OCI-M1 (cell line): ENCODE results near the gene CFDP1.

ENCODE experiments used
- DNase-seq: peaks from one replicate; lab custom pipeline; 2025; lab: John Stamatoyannopoulos, UW

Gene CFDP1

DNA sequence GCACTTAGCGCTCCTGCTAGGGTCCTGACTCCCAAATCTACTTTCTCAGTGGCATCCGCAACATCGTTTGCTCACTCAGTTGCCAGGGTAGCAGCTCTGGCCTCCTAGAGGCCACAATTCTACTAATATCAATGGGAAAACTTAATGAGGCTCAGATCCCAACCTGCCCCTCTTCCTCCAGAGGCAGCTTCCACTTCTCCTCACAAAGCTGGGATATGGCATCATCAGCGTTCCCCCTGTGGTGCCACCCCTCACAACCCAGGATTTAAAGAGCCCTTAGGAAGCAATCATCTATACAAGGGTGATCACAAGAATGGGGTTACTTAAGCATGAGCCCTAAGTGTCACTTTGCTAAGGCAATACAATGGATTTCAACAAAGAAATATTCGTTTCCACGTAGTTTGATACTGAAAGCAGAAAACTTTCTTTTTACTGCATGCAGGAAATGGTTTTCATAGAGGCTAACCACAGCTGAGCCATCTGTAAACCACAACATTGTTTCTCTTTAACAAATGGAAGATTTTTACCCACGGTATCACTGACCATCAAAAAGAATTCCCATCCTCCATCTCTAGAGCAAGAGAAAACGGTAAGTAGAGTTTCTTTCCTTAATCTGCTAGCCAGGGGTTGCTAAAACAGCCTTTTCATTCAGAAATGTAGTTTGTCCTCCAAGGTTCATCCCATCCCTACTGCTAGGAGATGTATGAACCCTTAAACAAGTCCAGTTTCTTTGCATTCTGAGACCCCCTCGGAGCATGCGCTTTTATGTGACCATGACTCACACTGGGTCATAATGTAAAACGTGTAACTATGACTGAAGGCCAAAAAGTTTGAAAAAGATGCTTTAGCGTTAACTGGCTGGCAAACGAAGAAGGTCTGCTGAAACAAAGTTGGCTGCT, 113.5 kb downstream of the CFDP1 start:
- peak; percentile 68 for DNase-seq

DNA sequence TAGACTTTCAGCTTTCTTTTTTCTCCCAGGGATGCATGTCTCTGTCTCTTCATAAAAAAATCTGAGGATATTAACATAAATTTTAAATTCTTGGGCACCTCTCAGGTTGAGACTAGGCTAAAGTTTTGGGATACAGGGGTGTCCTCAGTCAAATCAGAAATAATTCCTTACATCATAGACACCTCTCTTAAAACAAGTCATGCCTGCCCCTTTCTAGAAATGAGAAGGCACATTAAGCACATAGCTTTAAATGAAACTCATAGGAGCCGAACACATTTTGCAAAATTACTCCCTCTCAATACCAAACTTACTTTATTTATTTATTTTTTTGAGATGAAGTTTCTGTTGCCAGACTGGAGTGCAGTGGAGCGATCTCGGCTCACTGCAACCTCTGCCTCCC, 114.6 kb downstream of the CFDP1 start:
- DNase-seq = no peak

- no peak for DNase-seq
Measured at GRCh38 chr16:75317532-75317931, 115.8 kb downstream of the CFDP1 start.

- DNase-seq = peak; percentile 76
Measured at GRCh38 chr16:75317101-75317522, 116.2 kb downstream of the CFDP1 start.

DNA sequence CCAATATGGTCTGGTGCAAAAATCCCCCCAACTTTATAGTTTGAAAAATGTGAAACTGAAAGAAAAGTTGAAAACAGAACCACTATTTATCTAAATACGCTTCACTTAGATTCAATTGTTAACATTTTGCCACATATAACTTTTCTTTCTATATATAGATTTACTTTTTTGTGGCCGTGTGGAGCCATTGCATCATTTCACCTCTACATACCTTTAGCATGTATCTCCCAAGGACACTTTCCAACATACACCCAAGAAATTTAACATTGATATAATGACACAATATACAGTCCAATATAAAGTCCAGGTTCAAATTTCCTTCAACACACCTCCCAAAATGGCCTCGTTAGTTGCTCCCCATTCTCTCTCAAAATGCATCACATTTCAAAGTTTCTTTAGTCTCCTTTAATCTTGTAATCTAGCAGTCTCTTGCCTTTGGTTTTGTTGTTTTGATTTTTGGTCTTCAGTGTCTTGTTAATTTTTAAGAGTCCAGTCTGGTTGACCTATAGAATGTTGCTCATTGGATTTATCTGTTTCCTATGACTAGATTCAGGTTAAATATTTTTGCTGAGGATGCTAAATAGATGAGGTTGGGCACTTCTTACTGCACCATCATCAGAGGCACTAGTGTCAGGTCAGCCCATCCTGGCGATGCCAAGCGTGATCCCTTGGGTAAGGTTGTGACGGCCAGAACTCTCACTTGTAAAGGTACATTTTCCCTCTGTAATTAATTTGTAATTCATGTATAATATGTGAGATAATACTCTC, 117.6 kb downstream of the CFDP1 start:
- DNase-seq = no peak

DNA sequence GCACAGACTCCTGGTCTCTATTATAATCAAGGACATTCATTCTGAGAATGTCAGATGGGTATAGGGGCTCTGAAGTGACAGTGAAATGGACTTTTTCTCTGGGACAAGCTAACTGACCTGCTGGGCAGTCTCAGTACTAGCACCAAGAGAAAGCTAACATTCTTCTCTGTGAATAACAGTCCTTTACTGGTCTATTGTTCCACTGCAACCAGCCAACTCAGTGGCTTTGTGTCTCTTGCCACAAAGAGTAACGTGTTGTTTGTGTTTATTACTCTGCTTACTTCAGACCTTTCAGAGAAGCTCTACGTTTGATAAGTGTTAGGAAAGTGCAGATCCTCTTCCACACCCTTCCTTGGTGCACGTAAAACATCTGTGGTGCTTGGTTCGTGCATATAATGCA, 120.4 kb downstream of the CFDP1 start:
- no peak for DNase-seq

- DNase-seq = no peak
Measured at GRCh38 chr16:75311383-75311938, 121.8 kb downstream of the CFDP1 start.

DNA sequence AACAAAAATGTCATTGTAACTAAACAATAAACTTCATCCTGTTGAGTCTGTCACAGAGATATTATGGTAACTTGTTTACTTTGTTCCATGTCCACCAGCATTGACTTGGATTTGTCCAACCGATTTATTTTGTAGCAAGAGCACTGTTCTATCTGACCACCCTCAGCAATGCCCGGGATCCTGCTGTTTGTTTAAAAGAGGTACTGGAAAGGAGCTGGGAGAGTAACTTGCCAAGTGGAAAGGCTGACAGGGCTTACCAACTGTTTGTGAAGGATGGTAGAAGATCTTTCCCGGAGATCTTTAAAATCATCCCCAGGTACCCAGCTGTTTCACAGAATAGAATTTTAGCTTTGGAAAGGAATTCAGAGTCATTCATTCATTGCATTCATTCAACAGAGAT, 122.8 kb downstream of the CFDP1 start:
- DNase-seq = no peak

- DNase-seq = no peak
Measured at GRCh38 chr16:75309899-75310430, 123.3 kb downstream of the CFDP1 start.

DNA sequence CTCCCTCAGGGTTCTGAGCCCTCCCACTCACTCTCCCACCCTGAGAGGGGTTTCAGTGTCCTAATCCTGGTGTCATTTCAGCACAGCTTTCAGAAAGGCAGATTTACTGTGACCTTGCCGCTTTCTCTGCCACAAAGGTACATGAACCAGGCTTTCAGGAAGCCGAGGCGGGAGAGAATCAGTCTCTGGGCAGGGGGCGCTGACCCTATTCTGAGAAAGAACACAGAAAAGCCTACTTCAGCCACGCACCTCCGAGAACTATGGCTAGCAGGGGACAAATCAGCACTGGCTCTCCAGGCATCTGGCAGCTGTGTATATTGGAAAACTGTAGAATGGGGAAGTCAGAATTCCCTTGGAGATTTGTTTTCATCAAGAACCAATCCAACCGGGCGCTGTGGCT, 124.1 kb downstream of the CFDP1 start:
- DNase-seq = no peak

DNA sequence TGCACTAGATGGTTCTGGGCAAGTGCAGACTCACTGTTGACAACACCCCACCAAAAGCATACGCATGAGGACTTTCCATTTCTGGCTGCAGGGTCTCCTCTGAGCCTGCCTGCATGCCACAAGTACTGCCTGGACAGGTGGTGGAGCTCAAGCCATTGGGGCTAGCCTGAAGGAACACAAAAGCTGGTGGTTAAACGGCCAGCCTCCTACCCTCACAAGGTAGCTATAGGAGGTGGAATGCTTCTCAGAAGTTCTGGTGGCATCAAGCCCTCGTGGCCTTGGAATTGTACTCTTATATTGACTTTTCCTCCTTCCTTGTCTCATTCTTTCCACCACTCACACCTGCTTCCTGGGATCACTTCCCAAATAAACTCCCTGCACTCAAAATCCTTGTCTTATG, 125.3 kb downstream of the CFDP1 start:
- peak; percentile 34 for DNase-seq

GRCh38 chr16:75307506-75307905, 125.8 kb downstream of the CFDP1 start:
- DNase-seq = no peak

DNA sequence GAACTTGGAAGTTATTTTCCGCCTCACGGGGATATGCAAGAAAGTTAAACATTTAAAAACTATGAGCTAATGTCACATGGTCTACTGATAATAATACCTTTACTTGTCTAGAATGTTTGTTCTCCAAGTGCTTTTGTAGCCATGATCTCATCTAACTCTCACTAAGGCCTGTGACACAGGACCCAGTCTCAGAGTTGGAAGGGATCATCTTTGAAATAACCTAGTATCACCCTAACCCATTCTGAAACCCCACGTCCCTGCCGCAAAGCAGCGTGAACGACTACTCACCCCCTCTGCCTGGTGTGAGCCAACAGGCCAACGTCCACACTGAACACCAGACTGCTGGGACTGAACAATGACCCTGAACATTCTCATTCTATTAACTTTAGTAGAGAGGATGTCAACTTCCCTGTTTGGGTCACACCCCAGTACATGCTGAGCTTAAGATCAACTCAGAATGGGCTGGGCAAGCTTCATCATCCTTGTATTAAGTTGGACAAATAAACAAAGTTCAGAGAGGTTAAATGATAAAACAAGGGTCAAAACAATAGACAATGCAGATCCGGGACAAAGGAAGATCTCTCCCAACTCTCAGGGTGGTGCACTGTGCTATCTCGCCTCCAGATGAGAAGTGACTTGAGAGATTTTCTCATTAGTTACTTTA, 127.1 kb downstream of the CFDP1 start:
- peak; percentile 58 for DNase-seq

- peak; percentile 94 for DNase-seq
Measured at GRCh38 chr16:75305364-75306098, 127.8 kb downstream of the CFDP1 start.

GRCh38 chr16:75304521-75305363, 128.6 kb downstream of the CFDP1 start:
- peak; percentile 97 for DNase-seq

DNA sequence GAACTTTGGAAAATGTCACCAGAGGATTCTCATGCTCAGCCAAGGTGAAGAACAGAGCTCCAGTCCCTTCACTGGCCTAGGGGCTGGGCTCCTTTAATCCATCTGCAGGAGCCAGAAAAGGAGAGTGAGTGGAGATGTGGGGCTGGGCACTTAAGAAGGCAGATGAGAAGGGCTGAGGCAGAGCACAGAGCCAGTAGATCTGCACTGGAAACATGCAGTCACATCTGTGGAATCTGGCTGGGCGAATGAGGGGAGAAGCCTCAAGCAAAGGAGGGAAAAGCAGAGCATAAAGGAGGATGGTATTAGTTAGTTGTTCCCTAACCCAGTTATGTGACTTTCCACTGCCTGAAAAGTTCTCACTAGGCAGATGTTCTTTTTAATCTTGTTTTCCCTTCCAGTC, 131.5 kb downstream of the CFDP1 start:
- DNase-seq = no peak

DNA sequence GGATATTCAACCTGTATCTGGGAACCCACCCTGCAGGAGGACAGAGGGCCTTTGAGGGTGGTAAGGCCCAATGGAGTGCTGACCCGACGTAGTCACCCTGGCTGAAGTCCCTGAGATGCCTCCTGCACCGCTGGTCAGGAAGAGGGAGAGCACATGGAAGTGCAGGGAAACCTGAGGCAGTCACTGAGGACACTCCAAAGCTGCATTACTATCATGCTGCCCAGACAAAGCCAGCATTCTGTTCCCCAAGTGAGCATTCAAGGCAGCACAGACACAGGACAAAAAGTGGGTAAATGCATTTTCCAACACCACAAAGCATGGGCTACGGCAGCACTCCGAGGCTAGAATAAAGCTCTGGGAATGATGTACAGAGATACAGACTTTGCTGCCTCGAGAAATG, 135.0 kb downstream of the CFDP1 start:
- DNase-seq = no peak

DNA sequence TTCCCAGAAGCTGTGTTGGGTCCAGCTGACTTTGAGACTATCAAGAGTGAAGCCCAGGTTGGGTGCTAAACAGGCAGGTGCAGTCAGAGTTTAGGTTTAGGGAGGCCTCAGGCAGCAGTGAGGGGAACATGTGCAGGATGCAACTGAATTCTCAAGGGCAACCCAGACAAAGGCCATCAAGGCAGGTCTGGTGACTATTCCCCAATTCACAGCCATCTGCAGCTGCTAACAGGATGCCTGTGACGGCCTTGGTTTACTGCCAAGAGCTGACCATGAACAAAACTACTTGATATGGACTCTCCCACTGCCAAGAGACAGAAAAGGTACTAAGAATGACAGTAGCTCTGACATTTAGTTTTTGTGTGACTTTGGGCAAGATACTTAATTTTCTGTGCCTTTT, 136.7 kb downstream of the CFDP1 start:
- DNase-seq = no peak

DNA sequence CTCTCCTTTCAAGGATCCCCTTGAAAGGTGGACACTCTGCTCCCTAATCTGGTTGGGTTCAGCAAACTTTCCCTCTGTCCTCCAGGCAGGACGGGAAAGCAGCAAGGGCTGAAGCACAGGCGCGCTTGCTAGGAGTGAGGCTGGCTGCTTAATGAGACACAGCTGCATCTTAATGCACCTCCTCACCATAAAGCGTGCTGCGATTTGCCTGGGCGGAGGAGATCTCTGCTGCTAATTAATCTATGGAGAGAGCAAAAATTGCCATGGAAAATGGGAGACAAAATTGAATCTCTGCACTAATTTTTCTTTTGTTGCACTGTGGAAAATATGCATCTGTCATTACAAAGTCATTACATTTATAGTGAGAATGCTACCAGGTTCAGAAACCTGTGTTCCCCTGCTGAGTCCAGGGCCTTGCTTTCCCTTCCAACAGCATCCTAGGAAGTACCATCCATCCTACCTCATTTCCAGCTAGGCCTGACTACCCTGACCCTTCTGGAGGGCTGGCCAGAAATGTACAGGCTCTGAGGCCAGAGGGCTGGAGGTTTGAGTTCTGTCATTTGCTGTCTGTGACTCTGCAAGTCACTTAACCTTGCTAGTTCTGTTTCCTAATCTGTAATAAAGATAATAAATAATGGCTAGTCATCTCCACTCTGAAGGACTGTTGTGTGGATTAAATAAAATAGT, 138.4 kb downstream of the CFDP1 start:
- DNase-seq = no peak

GRCh38 chr16:75293772-75294171, 139.5 kb downstream of the CFDP1 start:
- no peak for DNase-seq
